Measurements from ENCODE around the gene MLF2. TPM values are rescaled to one million over a fixed set of nuclear protein-coding genes. Genes with fewer than 3 reads are reported as not detected.

MLF2 gene
- total and polyA plus RNA-seq, 9 of the 15 experiments (the other 6 are each of a cell fraction or from before 2014, with no cell fraction given) = 11.4 to 190 (median 139) TPM

GRCh38 chr12:6796576-6796975, 43.6 kb upstream of the MLF2 start (continued):
- TF ChIP-seq ARID2 (IDR thresholded peaks at IDR 0.05) (no peak), ZNF143 (CRISPR knock-in tag; IDR thresholded peaks at IDR 0.05) (no peak), PHF20 (IDR thresholded peaks at IDR 0.05; ENCODE audit: partially characterized antibody) (no peak), STAT6 (CRISPR knock-in tag; IDR thresholded peaks at IDR 0.05) (no peak), IRF2 (CRISPR knock-in tag; IDR thresholded peaks at IDR 0.05) (no peak), RHOXF2B (CRISPR knock-in tag; conservative IDR thresholded peaks at IDR 0.05) (no peak), ZBED1 (IDR thresholded peaks at IDR 0.05) (no peak), TOE1 (IDR thresholded peaks at IDR 0.05; ENCODE audit: borderline replicate concordance) (no peak), TOE1 (CRISPR knock-in tag; IDR thresholded peaks at IDR 0.05; ENCODE audit: borderline replicate concordance, low read depth) (no peak), PRMT5 (CRISPR knock-in tag; IDR thresholded peaks at IDR 0.05) (no peak), HIVEP1 (CRISPR knock-in tag; IDR thresholded peaks at IDR 0.05) (no peak), NELFE (IDR thresholded peaks at IDR 0.05; ENCODE audit: insufficient read depth, insufficient read length) (no peak), POLR2AphosphoS2 (IDR thresholded peaks at IDR 0.05; ENCODE audit: low read length) (no peak)

Data from K562 (cell line).